Nephron progenitor cell (in vitro differentiated cells): Measurements from ENCODE around the gene CHRNG.

ENCODE experiments used
- DNase-seq: peaks from one replicate; pipeline ENCODE4 v3.0.0; 2021
- H3K27ac Mint-ChIP-seq: 2 replicates; pipeline ENCODE4 v1.8.0; 2021; ENCODE audit warnings: mild to moderate bottlenecking, moderate library complexity, mixed read lengths
- H3K27me3 Mint-ChIP-seq: 2 replicates; pipeline ENCODE4 v1.8.0; 2021; ENCODE audit warnings: mild to moderate bottlenecking, low read depth, mixed read lengths; ENCODE audit not compliant: poor library complexity
- H3K36me3 Mint-ChIP-seq: 2 replicates; pipeline ENCODE4 v1.8.0; 2021; ENCODE audit warnings: low read depth, mixed read lengths
- H3K4me1 Mint-ChIP-seq: 2 replicates; pipeline ENCODE4 v1.8.0; 2021; ENCODE audit warnings: mixed read lengths
- H3K4me3 Mint-ChIP-seq: 2 replicates; pipeline ENCODE4 v1.8.0; 2021; ENCODE audit warnings: mild to moderate bottlenecking, moderate library complexity, mixed read lengths
- H3K9me3 Mint-ChIP-seq: 2 replicates; pipeline ENCODE4 v1.8.0; 2021; ENCODE audit warnings: mild to moderate bottlenecking, moderate library complexity, mixed read lengths
- CTCF ChIP-seq: fragments of 200-600 bp; sonication (generic); IDR thresholded peaks from 2 replicates; pipeline ENCODE4 v1.5.0; 2021; ENCODE audit warnings: antibody characterized with exemption

Gene CHRNG

GRCh38 chr2:232592772-232593395 is 53.4 kb downstream of the CHRNG start:
- Mint-ChIP-seq H3K9me3 (peaks cover 7% of the 10 kb centered on the region), H3K27me3 (peaks cover 12% of the 10 kb centered on the region), H3K36me3 (peaks cover 10% of the 10 kb centered on the region), H3K4me1 (no peaks in the 10 kb centered on the region), H3K27ac (no peak overlapping the region), H3K4me3 (no peak overlapping the region)
- no peak for TF ChIP-seq CTCF
- no peak for DNase-seq

- no peak for TF ChIP-seq CTCF
- H3K27ac Mint-ChIP-seq: no peak overlapping the region
- H3K27me3 Mint-ChIP-seq: peaks cover 15% of the 10 kb centered on the region
- H3K4me3 Mint-ChIP-seq: no peak overlapping the region
- DNase-seq: no peak
- H3K9me3 Mint-ChIP-seq: peaks cover 7% of the 10 kb centered on the region
- H3K36me3 Mint-ChIP-seq: peaks cover 10% of the 10 kb centered on the region
- H3K4me1 Mint-ChIP-seq: no peaks in the 10 kb centered on the region
These were observed 54.5 kb downstream of the CHRNG start for GRCh38 chr2:232593982-232594381.
